OCI-LY1 (cell line): Measurements from ENCODE around the gene GNGT1.

ENCODE experiments used
- CTCF ChIP-seq: fragments of 200-600 bp; sonication (generic), shearing (Covaris generic); IDR thresholded peaks from 2 replicates; pipeline ENCODE4 v1.5.1; 2017; ENCODE audit warnings: mild to moderate bottlenecking, antibody characterized with exemption, low read length, moderate library complexity, mixed read lengths
- EZH2 ChIP-seq: fragments of 200-600 bp; sonication (generic), shearing (Covaris generic); IDR thresholded peaks from 2 replicates; pipeline ENCODE4 v1.8.0; 2017; ENCODE audit warnings: borderline replicate concordance, mixed run types, mild to moderate bottlenecking, antibody characterized with exemption, low read length, moderate library complexity, mixed read lengths

GRCh38 chr7:93948873-93949272, 42.5 kb downstream of the GNGT1 start:
- TF ChIP-seq CTCF, result no peak
- TF ChIP-seq EZH2, result no peak
